GM19099 (cell line): Measurements from ENCODE around the gene STX8.

Source experiments
- POLR2A ChIP-seq: IDR thresholded peaks from 3 replicates; pipeline ENCODE4 v1.6.1; 2011; ENCODE audit warnings: low read depth; ENCODE audit not compliant: insufficient read length; ENCODE audit errors: extremely low read depth

STX8 gene

GRCh38 chr17:9236286-9237052 lies 339.2 kb downstream of the STX8 start:
- TF ChIP-seq POLR2A = no peak

GRCh38 chr17:9235346-9235745 lies 340.3 kb downstream of the STX8 start:
- TF ChIP-seq POLR2A = no peak

DNA sequence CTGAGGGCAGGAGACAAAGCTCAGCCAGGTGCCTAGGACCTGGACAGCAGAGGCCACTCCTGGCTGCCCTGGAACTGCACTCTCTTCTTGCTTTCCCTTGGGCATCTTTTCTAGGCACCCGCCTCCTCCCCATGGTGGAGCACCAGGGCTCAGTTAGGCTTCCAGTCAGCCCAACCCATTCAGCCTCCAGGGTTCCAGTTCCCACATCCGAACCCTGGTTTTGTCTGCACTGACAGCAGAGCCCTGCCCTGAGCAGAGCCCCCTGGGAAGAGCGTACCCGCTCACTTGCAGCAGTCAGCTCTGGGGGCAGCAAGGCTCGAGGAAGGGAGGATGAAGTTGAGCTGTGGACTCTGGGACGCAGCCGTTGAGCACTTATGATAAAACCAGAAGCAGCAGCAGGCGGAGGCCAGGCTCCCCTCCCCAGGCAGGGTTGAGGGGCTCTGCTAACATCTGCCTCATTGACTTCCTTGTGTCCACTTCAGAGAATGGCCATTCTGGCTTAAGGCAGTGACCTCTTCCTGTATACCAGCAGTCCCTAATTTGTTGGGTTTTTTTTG lies 341.2 kb downstream of the STX8 start:
- no peak for TF ChIP-seq POLR2A

DNA sequence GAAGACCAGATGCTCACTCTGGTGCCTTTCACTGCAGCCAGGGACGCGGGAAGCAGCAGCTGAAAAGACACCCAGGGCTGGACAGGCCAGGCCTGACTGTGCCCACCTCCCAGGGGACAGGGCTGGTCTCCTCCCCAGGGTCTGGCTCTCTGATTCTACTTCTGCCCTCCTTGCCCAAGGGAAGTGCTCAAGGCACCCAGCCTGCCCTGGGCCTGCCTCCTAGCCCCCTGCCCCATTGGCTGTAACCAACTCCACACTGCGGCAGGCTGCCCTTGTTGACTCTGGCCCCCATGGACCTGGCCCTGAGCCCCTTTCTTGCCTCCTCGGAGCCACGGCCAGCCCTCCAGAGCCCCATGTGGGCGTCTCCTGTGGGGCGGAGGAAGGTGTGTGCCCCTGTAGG lies 341.9 kb downstream of the STX8 start:
- TF ChIP-seq POLR2A = no peak

DNA sequence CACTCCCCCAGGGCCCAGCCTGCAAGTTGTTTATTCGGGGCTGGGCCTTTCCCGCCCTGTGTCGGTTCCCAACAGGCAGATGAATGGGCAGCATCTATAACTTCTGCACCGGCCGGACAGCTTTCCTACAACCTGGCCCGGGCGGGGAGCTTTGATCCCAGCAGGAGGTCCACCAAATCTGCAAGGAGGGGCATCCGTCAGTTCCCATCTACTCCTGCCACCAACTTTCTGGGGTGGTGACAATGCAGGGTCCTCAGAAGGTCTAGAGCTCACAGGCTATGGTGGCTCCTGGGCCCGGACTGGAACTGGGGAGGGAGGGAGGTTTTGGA lies 342.4 kb downstream of the STX8 start:
- no peak for TF ChIP-seq POLR2A

- TF ChIP-seq POLR2A = no peak
Observed at GRCh38 chr17:9232591-9233270, 342.9 kb downstream of the STX8 start.

- TF ChIP-seq POLR2A = no peak
Observed at GRCh38 chr17:9232155-9232475, 343.5 kb downstream of the STX8 start.

- TF ChIP-seq POLR2A = no peak
Observed at GRCh38 chr17:9231449-9232154, 344.0 kb downstream of the STX8 start.

DNA sequence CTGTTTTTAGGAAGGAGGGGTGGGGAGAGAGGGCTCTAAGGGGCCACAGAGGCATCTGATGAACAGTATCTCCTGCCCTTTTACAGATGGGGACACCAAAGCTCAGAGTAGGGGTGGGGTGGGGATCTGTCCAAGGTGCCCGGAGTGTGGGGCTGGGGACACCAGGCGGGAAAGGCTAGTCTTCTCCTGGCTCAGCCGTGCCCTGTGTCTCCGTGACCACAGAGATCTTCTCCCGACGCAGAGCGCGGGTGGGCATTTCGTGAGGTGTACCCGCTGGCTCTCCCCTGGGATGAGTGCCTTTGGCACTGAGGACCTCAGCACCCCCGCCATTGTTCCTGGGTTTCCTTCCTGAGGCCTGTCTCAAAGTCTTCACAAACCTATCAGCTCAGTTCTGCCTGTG lies 344.8 kb downstream of the STX8 start:
- TF ChIP-seq POLR2A = no peak

DNA sequence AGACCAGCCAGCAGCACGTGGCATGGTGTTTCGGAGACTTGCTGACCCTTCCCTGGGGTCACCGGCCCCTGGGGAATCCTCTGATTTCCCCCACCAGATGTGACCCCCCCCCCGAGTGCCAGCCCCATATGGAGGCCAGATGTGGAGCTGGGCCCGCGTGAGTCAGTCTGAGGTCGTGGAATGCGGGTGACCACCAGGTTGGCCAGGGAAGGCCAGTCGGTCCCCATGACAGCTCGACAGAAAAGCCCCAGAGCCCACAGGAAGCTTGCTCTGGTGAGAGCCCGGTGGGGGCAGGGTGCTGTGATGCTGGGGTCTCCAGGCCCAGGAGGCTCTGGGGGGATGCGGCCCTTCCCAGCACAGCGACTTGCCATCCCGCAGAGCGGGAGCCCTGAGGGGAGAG lies 345.3 kb downstream of the STX8 start:
- TF ChIP-seq POLR2A = no peak

- TF ChIP-seq POLR2A = no peak
Observed at GRCh38 chr17:9229826-9230201, 345.8 kb downstream of the STX8 start.

GRCh38 chr17:9229160-9229825 lies 346.3 kb downstream of the STX8 start:
- no peak for TF ChIP-seq POLR2A

DNA sequence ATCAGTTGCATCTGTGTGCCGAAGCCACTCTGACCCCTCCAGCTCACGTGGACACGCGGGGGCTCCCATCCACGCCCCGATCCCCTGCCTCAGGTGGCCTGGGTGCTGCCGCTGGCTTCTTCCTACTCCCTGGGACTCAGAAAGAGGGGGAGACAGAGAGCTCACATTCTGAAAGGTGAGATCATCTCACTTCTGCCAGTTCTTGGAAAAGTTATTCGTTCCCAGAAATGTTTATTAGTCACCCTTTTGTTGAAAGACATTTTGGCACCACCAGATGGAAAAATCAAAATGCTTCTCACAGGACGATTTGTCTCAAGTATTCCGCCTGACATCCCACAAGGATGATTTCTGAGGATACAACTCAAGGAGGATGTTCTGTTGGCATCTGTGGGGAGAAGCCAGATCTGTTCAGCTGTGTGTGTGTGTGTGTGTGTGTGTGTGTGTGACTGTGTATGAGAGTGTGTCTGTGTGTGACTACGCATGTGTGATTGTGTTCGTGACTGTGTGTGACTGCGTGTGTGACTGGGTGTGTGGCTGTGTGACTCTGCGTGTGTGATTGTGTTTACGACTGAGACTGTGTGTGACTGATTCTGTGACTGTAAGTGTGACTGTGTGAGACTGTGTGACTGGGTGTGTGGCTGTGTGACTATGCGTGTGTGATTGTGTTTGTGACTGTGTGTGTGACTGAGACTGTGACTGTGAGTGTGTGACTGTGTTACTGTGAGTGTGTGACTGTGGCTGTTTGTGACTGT lies 347.0 kb downstream of the STX8 start:
- no peak for TF ChIP-seq POLR2A

GRCh38 chr17:9227819-9228407 lies 347.7 kb downstream of the STX8 start:
- TF ChIP-seq POLR2A = no peak
